Measurements from ENCODE around the gene SIGLEC15. TPM values are rescaled to one million over a fixed set of nuclear protein-coding genes. Genes with fewer than 3 reads are reported as not detected.
A peak's percentile ranks its signal among the peaks of the same experiment; 100 is the strongest.

SIGLEC15 gene
- total RNA-seq, 2 donors from 2014 or later = not detected

DNA sequence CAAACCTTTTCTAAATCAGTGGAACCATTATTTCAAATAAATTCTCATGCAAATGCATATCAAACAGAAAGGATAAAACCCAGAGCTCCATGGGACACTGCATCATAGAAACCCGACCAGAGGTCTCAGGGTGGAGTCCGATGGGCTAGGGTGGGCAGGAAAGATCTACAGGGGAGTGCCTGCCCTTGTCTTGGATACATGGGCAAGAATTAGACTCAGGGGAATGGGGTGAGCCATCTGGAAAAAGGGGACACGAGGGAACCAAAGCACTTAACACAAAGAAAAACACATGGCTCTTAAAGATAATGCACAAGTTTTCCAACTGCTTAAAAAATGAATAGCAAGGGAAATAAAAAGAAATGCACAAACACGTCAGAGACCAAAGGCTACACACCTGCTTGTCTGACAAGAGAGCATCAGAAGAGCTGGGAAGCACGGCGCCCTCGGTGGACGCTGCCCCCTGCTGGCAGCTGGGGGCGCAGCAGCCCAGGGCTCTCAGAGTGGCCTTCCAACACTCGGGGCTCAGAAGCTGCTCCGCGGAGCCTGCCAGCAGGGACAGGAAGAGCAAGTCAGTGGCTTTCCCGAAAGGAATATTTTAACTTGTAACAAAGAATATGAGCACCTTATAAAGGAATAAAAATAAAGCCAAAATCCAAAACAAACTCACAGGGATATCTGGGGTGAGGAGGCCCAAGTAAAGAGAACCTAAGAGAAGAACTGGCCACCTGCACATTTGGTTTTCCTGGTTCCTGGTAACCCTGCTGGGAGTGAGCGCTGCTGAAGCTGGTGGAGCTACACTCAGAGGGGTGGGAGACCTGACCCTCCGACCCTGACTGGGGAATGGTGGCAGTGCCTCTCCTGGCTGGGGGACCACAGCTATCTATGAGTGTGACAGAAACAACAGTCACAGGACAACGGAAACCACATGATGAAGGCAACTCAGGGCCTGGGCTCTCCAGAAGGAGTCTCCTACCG lies 54.5 kb downstream of the SIGLEC15 start:
- H3K36me3 ChIP-seq = no peaks in the 10 kb centered on the region
- no peaks in the 10 kb centered on the region for H3K9me3 ChIP-seq
- TF ChIP-seq, protein P1, sequence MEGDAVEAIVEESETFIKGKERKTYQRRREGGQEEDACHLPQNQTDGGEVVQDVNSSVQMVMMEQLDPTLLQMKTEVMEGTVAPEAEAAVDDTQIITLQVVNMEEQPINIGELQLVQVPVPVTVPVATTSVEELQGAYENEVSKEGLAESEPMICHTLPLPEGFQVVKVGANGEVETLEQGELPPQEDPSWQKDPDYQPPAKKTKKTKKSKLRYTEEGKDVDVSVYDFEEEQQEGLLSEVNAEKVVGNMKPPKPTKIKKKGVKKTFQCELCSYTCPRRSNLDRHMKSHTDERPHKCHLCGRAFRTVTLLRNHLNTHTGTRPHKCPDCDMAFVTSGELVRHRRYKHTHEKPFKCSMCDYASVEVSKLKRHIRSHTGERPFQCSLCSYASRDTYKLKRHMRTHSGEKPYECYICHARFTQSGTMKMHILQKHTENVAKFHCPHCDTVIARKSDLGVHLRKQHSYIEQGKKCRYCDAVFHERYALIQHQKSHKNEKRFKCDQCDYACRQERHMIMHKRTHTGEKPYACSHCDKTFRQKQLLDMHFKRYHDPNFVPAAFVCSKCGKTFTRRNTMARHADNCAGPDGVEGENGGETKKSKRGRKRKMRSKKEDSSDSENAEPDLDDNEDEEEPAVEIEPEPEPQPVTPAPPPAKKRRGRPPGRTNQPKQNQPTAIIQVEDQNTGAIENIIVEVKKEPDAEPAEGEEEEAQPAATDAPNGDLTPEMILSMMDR (IDR thresholded peaks at IDR 0.05) = peak; percentile 99
- H3K9ac ChIP-seq (ENCODE audit: low read depth in 2 of 2, low read length in 2 of 2) = no peak overlapping the region
- peak; percentile 51 for DNase-seq
- H3K27ac ChIP-seq = no peak overlapping the region
- intact Hi-C loops (cut with DNase I) = loop anchor here (5.0 kb wide), 1 partner anchor 188 kb away; no protein-coding TSS in a partner anchor
- H3K4me3 ChIP-seq = no peak overlapping the region
- H3K4me1 ChIP-seq = no peaks in the 10 kb centered on the region
- no peaks in the 10 kb centered on the region for H3K27me3 ChIP-seq

DNA sequence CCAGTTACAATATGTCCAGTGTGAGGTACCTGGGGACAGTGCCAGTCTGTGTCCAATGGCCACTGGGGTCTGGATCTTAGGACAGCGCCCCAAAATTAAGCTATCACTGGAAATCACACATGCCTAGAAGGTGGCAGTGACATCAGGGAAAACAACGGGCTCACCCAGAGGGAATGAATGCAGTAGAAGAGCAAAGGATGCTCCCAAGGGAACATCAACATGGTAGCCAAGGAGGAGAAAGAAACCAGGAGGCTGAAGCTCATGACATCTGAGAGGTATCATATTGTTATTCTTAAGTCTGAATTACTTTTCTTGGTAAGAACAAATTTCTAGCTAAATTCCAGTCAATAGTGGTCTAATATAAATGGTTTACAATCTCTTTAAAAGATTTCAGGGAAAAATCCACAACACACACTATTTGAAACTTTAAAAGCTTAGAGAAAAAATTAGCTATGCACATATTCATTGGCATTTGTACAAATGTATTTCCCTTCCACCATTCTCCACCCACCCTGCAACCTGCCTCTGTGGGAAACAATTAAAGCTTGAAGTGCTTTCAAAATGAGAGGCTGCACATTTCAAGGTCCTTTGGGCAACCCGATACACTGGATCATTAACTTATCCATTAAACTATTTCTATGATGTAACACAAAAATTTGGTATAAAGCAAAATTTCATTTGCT lies 55.5 kb downstream of the SIGLEC15 start:
- H3K4me3 ChIP-seq = no peak overlapping the region
- H3K9me3 ChIP-seq = no peaks in the 10 kb centered on the region
- DNase-seq = no peak
- no peaks in the 10 kb centered on the region for H3K4me1 ChIP-seq
- intact Hi-C loops (cut with DNase I) = loop anchor here (5.0 kb wide), 1 partner anchor 189 kb away; no protein-coding TSS in a partner anchor
- TF ChIP-seq, protein P1 (IDR thresholded peaks at IDR 0.05) = no peak
- H3K36me3 ChIP-seq = no peaks in the 10 kb centered on the region
- no peak overlapping the region for H3K9ac ChIP-seq (ENCODE audit: low read depth in 2 of 2, low read length in 2 of 2)
- no peak overlapping the region for H3K27ac ChIP-seq
- H3K27me3 ChIP-seq = no peaks in the 10 kb centered on the region

DNA sequence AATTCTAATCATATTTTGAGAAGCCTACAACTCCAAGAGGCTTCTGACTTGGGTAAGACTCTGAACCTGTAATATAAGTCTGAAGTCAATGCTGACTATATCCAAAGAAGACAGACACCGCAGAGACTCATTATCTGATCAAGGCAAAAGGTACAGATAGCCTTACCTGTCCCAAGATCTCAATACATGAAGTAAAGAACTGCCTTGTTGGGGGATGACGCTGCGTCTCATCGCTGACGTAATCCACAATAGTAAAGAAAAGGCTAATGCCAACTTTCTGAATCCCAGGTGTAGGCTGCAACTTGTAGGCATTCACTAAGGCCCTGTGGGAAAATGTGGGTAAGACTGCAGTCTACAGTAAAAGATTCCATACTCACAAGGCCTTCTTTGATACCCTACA lies 62.1 kb downstream of the SIGLEC15 start:
- H3K4me1 ChIP-seq = no peaks in the 10 kb centered on the region
- no peak overlapping the region for H3K9ac ChIP-seq (ENCODE audit: low read depth in 2 of 2, low read length in 2 of 2)
- no peak overlapping the region for H3K27ac ChIP-seq
- TF ChIP-seq, protein P1 (IDR thresholded peaks at IDR 0.05) = no peak
- H3K9me3 ChIP-seq = no peaks in the 10 kb centered on the region
- DNase-seq = no peak
- intact Hi-C loops (cut with DNase I) = no loop called here
- H3K4me3 ChIP-seq = no peak overlapping the region
- no peaks in the 10 kb centered on the region for H3K36me3 ChIP-seq
- H3K27me3 ChIP-seq = no peaks in the 10 kb centered on the region

DNA sequence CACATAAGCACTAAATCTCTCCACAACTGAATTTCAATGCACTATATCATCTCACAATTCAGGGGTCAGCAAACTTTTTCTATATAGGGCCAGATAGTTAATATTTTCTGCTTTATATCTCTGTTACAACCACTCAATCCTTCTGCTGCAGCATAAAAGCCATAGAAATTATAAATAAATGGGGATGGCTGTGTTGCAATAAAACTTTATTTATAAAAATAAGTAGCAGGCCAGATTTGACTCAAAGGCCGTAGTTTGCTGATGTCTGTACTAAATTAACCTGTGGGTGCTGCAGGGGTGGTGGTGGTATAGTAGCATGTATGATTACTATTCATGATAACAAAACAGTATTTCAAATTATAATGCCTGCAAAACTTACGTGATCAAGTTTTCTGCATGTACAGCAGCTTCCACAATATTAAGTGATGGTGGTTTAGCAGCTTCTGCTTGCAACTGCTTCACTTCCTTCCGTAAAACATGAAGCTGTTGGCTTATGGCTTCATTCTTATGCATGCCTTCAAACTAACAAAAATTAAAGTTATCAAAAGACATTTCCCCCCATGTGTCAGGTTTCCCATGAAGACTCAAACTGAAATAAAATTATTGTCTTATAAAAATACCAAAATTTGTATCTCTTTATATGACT lies 64.1 kb downstream of the SIGLEC15 start:
- Histone ChIP-seq H3K27ac (no peak overlapping the region), H3K9ac (ENCODE audit: low read depth in 2 of 2, low read length in 2 of 2) (no peak overlapping the region), H3K27me3 (no peaks in the 10 kb centered on the region), H3K4me1 (no peaks in the 10 kb centered on the region), H3K9me3 (no peaks in the 10 kb centered on the region), H3K4me3 (no peak overlapping the region), H3K36me3 (no peaks in the 10 kb centered on the region)
- intact Hi-C loops (cut with DNase I) = no loop called here
- TF ChIP-seq, protein P1 (IDR thresholded peaks at IDR 0.05) = no peak
- DNase-seq = no peak

DNA sequence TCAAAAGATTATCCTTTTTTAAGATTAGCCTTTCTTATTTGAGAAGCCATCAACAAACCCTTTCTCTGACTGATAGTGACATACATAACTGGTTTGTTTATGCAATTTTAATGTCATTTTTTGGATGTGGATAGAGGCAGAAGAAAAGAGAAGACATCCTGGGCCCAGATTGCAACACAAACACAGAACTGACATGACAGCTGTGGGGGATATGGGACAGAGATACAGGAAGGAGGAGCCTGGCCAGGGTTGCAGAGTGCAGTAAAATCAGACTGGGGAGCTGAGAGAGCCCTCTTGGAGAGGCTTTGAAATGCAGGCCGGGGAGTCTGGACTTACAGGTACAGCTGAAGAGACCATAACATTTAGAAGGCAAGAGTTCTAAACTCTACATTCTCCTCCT lies 65.1 kb downstream of the SIGLEC15 start:
- Histone ChIP-seq H3K27me3 (no peaks in the 10 kb centered on the region), H3K9me3 (no peaks in the 10 kb centered on the region), H3K36me3 (no peaks in the 10 kb centered on the region), H3K4me1 (no peaks in the 10 kb centered on the region), H3K9ac (ENCODE audit: low read depth in 2 of 2, low read length in 2 of 2) (no peak overlapping the region), H3K4me3 (no peak overlapping the region), H3K27ac (no peak overlapping the region)
- DNase-seq = no peak
- intact Hi-C loops (cut with DNase I) = no loop called here
- TF ChIP-seq, protein P1 (IDR thresholded peaks at IDR 0.05) = no peak
